Body of pancreas (tissue), 4 donors: ENCODE data around the gene ATP10A.

Experiments used
- CTCF ChIP-seq, 7 experiments: fragments of 450-650 bp in 4 of 7; fragments of 200-600 bp in 3 of 7; sonication (generic) in 3 of 7; IDR thresholded peaks; one replicate each; pipeline ENCODE4 v1.5.1; 2016 to 2019; ENCODE audit warnings: antibody characterized with exemption in 7 of 7
- POLR2A ChIP-seq, 3 donors: fragments of 450-650 bp; IDR thresholded peaks; one replicate each; pipeline ENCODE4 v1.6.1; 2016; ENCODE audit warnings: antibody characterized with exemption in 3 of 3, mild to moderate bottlenecking in 2 of 3

GRCh38 chr15:25825207-25825606 is 37.9 kb downstream of the ATP10A start:
- no peak for TF ChIP-seq POLR2A (IDR thresholded peaks at IDR 0.05)
- TF ChIP-seq CTCF (IDR thresholded peaks at IDR 0.05) = no peak
